GM12864 (cell line): ENCODE results near the gene FOXN4.

ENCODE experiments used
- DNase-seq: peaks from one replicate; pipeline ENCODE4 v3.0.0-alpha.2; 2011; ENCODE audit warnings: low read depth
- H3K4me3 ChIP-seq: 2 replicates; pipeline ENCODE4 v1.5.1; 2011; ENCODE audit warnings: mild to moderate bottlenecking, low read depth, low read length, control low read depth
- CTCF ChIP-seq: IDR thresholded peaks from 2 replicates; pipeline ENCODE4 v1.5.1; 2011; ENCODE audit warnings: low read depth, mild to moderate bottlenecking, moderate library complexity, low read length, control low read depth, inconsistent platforms; ENCODE audit errors: missing control alignments

Gene FOXN4

GRCh38 chr12:109240365-109240764, 68.7 kb downstream of the FOXN4 start:
- DNase-seq = no peak
- no peak overlapping the region for H3K4me3 ChIP-seq
- TF ChIP-seq CTCF = no peak

- no peak for DNase-seq
- H3K4me3 ChIP-seq = no peak overlapping the region
- no peak for TF ChIP-seq CTCF
These were observed 69.4 kb downstream of the FOXN4 start for GRCh38 chr12:109239691-109240090.

GRCh38 chr12:109239179-109239578, 69.9 kb downstream of the FOXN4 start:
- TF ChIP-seq CTCF = no peak
- no peak for DNase-seq
- no peak overlapping the region for H3K4me3 ChIP-seq

- DNase-seq = no peak
- TF ChIP-seq CTCF = no peak
- no peak overlapping the region for H3K4me3 ChIP-seq
These were observed 72.8 kb downstream of the FOXN4 start for GRCh38 chr12:109236257-109236656.

GRCh38 chr12:109234012-109234411, 75.1 kb downstream of the FOXN4 start:
- H3K4me3 ChIP-seq = no peak overlapping the region
- DNase-seq = no peak
- no peak for TF ChIP-seq CTCF

GRCh38 chr12:109232731-109233130, 76.4 kb downstream of the FOXN4 start:
- DNase-seq = no peak
- no peak for TF ChIP-seq CTCF
- H3K4me3 ChIP-seq = no peak overlapping the region

GRCh38 chr12:109230193-109230592, 78.9 kb downstream of the FOXN4 start:
- TF ChIP-seq CTCF = no peak
- H3K4me3 ChIP-seq = no peak overlapping the region
- DNase-seq = no peak
